B cell (primary cell): Measurements from ENCODE around the gene SGCD. TPM values are rescaled to one million over a fixed set of nuclear protein-coding genes. Genes with fewer than 3 reads are reported as not detected.

Experiments used
- ATAC-seq: fragments of 200-7000 bp; cut with Tn5 transposase; one replicate; pipeline ENCODE4 v1.10.0; 2021; ENCODE audit warnings: low read depth, mild to moderate bottlenecking, moderate number of reproducible peaks, moderate library complexity
- CTCF ChIA-PET: fragments of 350-600 bp; sonication (Branson Sonifier 250); formaldehyde crosslinking; loops from one replicate; lab custom pipeline; 2021; ENCODE audit warnings: antibody characterized with exemption, inconsistent platforms; lab: Charles Lee
- POLR2A ChIA-PET: fragments of 350-600 bp; sonication (Branson Sonifier 250); formaldehyde crosslinking; loops from one replicate; lab custom pipeline; 2021; ENCODE audit warnings: antibody characterized with exemption; lab: Charles Lee
- DNase-seq: peaks from one replicate; pipeline ENCODE4 v3.0.0; 2013
- H2AFZ ChIP-seq: 2 replicates; pipeline ENCODE4 v1.6.1; 2012; ENCODE audit warnings: mild to moderate bottlenecking, low read depth, low read length; ENCODE audit not compliant: insufficient read depth, poor library complexity, severe bottlenecking
- H3K27ac ChIP-seq, 2 donors: 1 replicate in 1 of 2; 2 replicates in 1 of 2; pipeline ENCODE4 v1.5.1; 2012 to 2013; ENCODE audit warnings: low read length in 2 of 2, mild to moderate bottlenecking in 2 of 2, moderate library complexity in 1 of 2
- H3K27me3 ChIP-seq, 4 experiments: fragments of 200-600 bp in 1 of 4; sonication (generic) in 1 of 4; replicated peaks in 1 of 4; 1 replicate in 2 of 4; 2 replicates in 2 of 4; pipeline versions ENCODE4 v1.6.1 to v1.7.0; 2013 to 2016; ENCODE audit warnings: low read length in 3 of 4, mild to moderate bottlenecking in 2 of 4, mixed read lengths in 1 of 4, moderate library complexity in 1 of 4; ENCODE audit not compliant: insufficient read depth in 4 of 4, control insufficient read depth in 3 of 4; ENCODE audit errors: control extremely low read depth in 1 of 4
- H3K36me3 ChIP-seq, 2 experiments: replicated peaks in 1 of 2; 1 replicate in 1 of 2; 2 replicates in 1 of 2; pipeline versions ENCODE4 v1.6.1 to v1.7.1; 2013; ENCODE audit warnings: low read length in 1 of 2; ENCODE audit not compliant: insufficient read depth in 2 of 2, control insufficient read depth in 1 of 2; ENCODE audit errors: control extremely low read depth in 1 of 2, extremely low read depth in 1 of 2
- H3K4me1 ChIP-seq, 2 donors: fragments of 200-600 bp in 1 of 2; sonication (generic) in 1 of 2; 1 replicate in 1 of 2; 2 replicates in 1 of 2; pipeline versions ENCODE4 v1.5.1 to v1.6.1; 2013 to 2017; ENCODE audit warnings: low read length in 2 of 2; ENCODE audit not compliant: control insufficient read depth in 2 of 2, insufficient read depth in 2 of 2
- H3K4me2 ChIP-seq: replicated peaks from 2 replicates; pipeline ENCODE3; 2012; ENCODE audit warnings: mild to moderate bottlenecking, low read depth, low read length; ENCODE audit not compliant: poor library complexity, severe bottlenecking
- H3K4me3 ChIP-seq, 5 experiments: fragments of 200-600 bp in 1 of 5; sonication (generic) in 1 of 5; 1 replicate in 3 of 5; 2 replicates in 2 of 5; pipeline versions ENCODE4 v1.5.1 to v1.7.0; 2011 to 2016; ENCODE audit warnings: low read length in 4 of 5, mild to moderate bottlenecking in 4 of 5, low read depth in 2 of 5, control low read depth in 1 of 5, moderate library complexity in 1 of 5; ENCODE audit not compliant: insufficient read depth in 1 of 5; ENCODE audit errors: control extremely low read depth in 1 of 5, extremely low read depth in 1 of 5
- H3K79me2 ChIP-seq: fragments of 200-600 bp; sonication (generic); one replicate; pipeline ENCODE4 v1.6.0; 2016; ENCODE audit warnings: low read length; ENCODE audit not compliant: control insufficient read depth, insufficient read depth
- H3K9ac ChIP-seq: fragments of 200-600 bp; sonication (generic); 2 replicates; pipeline ENCODE4 v1.6.1; 2017; ENCODE audit warnings: mild to moderate bottlenecking, low read length, moderate library complexity
- H3K9me3 ChIP-seq, 3 donors: one replicate each; pipeline versions ENCODE4 v1.6.1 to v1.7.1; 2013; ENCODE audit warnings: low read length in 2 of 3; ENCODE audit not compliant: control insufficient read depth in 2 of 3, insufficient read depth in 1 of 3; ENCODE audit errors: control extremely low read depth in 1 of 3
- H4K20me1 ChIP-seq: 2 replicates; pipeline ENCODE4 v1.6.0; 2012; ENCODE audit warnings: mild to moderate bottlenecking, low read length; ENCODE audit not compliant: insufficient read depth, control insufficient read depth, poor library complexity, severe bottlenecking
- H3K27ac Mint-ChIP-seq: one replicate; pipeline ENCODE4 v1.8.0; 2021; ENCODE audit warnings: mixed read lengths
- H3K27me3 Mint-ChIP-seq: one replicate; pipeline ENCODE4 v1.8.0; 2021; ENCODE audit warnings: mixed read lengths
- H3K4me1 Mint-ChIP-seq: one replicate; pipeline ENCODE4 v1.8.0; 2021; ENCODE audit warnings: mixed read lengths
- H3K4me3 Mint-ChIP-seq: one replicate; pipeline ENCODE4 v1.8.0; 2021; ENCODE audit warnings: mixed read lengths
- H3K9me3 Mint-ChIP-seq: one replicate; pipeline ENCODE4 v1.8.0; 2022; ENCODE audit warnings: mixed read lengths; ENCODE audit not compliant: insufficient read depth
- EZH2 ChIP-seq: IDR thresholded peaks from 2 replicates; pipeline ENCODE4 v1.6.1; 2012; ENCODE audit warnings: borderline replicate concordance, low read depth, mild to moderate bottlenecking, moderate library complexity, low read length; ENCODE audit not compliant: insufficient read depth, poor library complexity, severe bottlenecking
- WGBS: methylation state at CpG from one replicate; pipeline ENCODE4 v1.1.5; 2013; ENCODE audit warnings: missing lambda C conversion rate; ENCODE audit not compliant: insufficient coverage; 5-methylcytosine and 5-hydroxymethylcytosine counted together
- intact Hi-C: fragments of 100-400 bp; cut with micrococcal nuclease; formaldehyde crosslinking; loops from one replicate; pipeline ENCODE4 v1.10.0; 2022
- polyA plus RNA-seq: library from polyadenylated mRNA; depleted of rRNA; stranded (reverse); fragments of >200 nt; gene quantifications from 2 replicates; pipeline ENCODE4 v1.2.3, GENCODE V29; 2012
- total RNA-seq, 2 donors: library from RNA; stranded (reverse); fragments of 120-200 nt in 1 of 2; gene quantifications; 1 replicate in 1 of 2; 2 replicates in 1 of 2; pipeline versions ENCODE4 v1.2.3 to v1.2.4, GENCODE V29; 2013 to 2022
- TF ChIP-seq, protein P1 (sequence below): fragments of 200-600 bp; IDR thresholded peaks from one replicate; pipeline ENCODE4 v1.8.0; 2022; ENCODE audit warnings: antibody characterized with exemption, mild to moderate bottlenecking

The SGCD gene
- total and polyA plus RNA-seq, 2 donors (not counting 1 experiment from before 2014, with no cell fraction given): not detected

DNA sequence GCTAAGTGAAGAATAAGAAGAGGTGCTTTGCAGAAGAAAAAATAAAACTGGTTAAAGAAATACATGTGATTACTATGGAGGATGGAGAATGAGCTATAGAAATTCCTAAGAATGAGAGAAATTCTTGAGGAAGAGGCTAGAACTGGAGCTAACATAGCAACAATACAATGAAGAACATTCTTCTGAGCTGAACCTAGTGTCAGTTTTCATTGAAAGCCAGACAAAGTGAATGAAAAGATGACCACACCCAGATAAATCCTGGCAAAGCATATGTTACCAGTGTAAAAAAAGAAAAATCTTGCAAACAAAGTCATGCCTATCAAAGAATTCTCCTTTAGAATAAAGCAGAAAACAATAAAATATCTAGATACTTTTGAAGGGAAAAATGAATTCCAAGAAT lies 39.6 kb downstream of the SGCD start:
- H3K4me1 ChIP-seq: no peaks in the 10 kb centered on the region
- H3K79me2 ChIP-seq: no peaks in the 10 kb centered on the region
- no peaks in the 10 kb centered on the region for H3K36me3 ChIP-seq
- H4K20me1 ChIP-seq: no peaks in the 10 kb centered on the region
- ChIA-PET POLR2A (no interaction called here), CTCF (no interaction called here)
- Mint-ChIP-seq H3K9me3 (no peaks in the 10 kb centered on the region), H3K27me3 (no peaks in the 10 kb centered on the region), H3K4me1 (no peaks in the 10 kb centered on the region), H3K27ac (no peak overlapping the region), H3K4me3 (no peak overlapping the region)
- intact Hi-C loops: no loop called here
- DNase-seq (no peak), ATAC-seq (no peak)
- no peak overlapping the region for H3K4me3 ChIP-seq
- peaks cover 0 to 3% (median 0%) of the 10 kb centered on the region in 4 experiments for H3K27me3 ChIP-seq
- no peak overlapping the region for H3K27ac ChIP-seq
- H2AFZ ChIP-seq: no peak overlapping the region
- H3K9me3 ChIP-seq: no peaks in the 10 kb centered on the region
- no peak overlapping the region for H3K9ac ChIP-seq
- TF ChIP-seq, protein P1, sequence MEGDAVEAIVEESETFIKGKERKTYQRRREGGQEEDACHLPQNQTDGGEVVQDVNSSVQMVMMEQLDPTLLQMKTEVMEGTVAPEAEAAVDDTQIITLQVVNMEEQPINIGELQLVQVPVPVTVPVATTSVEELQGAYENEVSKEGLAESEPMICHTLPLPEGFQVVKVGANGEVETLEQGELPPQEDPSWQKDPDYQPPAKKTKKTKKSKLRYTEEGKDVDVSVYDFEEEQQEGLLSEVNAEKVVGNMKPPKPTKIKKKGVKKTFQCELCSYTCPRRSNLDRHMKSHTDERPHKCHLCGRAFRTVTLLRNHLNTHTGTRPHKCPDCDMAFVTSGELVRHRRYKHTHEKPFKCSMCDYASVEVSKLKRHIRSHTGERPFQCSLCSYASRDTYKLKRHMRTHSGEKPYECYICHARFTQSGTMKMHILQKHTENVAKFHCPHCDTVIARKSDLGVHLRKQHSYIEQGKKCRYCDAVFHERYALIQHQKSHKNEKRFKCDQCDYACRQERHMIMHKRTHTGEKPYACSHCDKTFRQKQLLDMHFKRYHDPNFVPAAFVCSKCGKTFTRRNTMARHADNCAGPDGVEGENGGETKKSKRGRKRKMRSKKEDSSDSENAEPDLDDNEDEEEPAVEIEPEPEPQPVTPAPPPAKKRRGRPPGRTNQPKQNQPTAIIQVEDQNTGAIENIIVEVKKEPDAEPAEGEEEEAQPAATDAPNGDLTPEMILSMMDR: no peak
- no peak for TF ChIP-seq EZH2
- H3K4me2 ChIP-seq: no peak overlapping the region

DNA sequence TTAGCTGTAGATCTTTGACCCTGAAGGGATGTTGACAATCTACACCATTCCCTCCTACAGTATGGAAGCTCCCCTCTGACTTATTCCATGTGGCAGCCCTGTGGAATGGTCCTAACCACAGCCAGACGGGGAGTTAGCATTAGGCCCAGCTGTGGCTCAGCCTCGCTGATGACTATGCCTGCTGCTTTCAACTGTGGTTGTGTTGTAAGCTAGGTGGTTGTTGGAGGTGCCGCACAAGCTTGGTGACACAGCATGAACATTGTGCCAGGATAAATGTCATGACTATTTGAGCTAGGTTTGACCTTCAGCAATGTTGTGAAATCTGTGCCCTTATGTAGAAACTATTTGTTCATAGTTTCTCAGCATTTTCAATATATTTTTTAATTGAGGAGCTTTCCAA lies 40.6 kb downstream of the SGCD start:
- Histone ChIP-seq H3K4me1 (no peaks in the 10 kb centered on the region), H3K79me2 (no peaks in the 10 kb centered on the region), H3K27ac (no peak overlapping the region), H3K27me3 (peaks cover 0 to 3% (median 0%) of the 10 kb centered on the region in 4 experiments), H3K36me3 (no peaks in the 10 kb centered on the region), H3K4me2 (no peak overlapping the region), H4K20me1 (no peaks in the 10 kb centered on the region), H3K4me3 (no peak overlapping the region), H3K9ac (no peak overlapping the region), H2AFZ (no peak overlapping the region), H3K9me3 (no peaks in the 10 kb centered on the region)
- intact Hi-C loops: no loop called here
- Mint-ChIP-seq H3K27me3 (no peaks in the 10 kb centered on the region), H3K4me3 (no peak overlapping the region), H3K4me1 (no peaks in the 10 kb centered on the region), H3K9me3 (no peaks in the 10 kb centered on the region), H3K27ac (no peak overlapping the region)
- ATAC-seq (no peak), DNase-seq (no peak)
- TF ChIP-seq, protein P1: no peak
- TF ChIP-seq EZH2: no peak
- POLR2A ChIA-PET: no interaction called here
- CTCF ChIA-PET: no interaction called here
- 100% methylated on average over 1 of the region's 3 CpGs for WGBS
